ENCODE data around the gene HSD17B3. TPM values are rescaled to one million over a fixed set of nuclear protein-coding genes. Genes with fewer than 3 reads are reported as not detected.

Gene HSD17B3
- not detected in 2 replicates for total RNA-seq

GRCh38 chr9:96302021-96302420 is at the start of gene HSD17B3:
TSS of gene HSD17B3 (minus strand) at chr9:96302176. CDS start at chr9:96302104, 72 bp downstream.

Other genes starting within 250 kb of the HSD17B3 start
- 13.4 and 17.2 TPM in 2 replicates for gene SLC35D2, start 81.5 kb upstream of the HSD17B3 start, total RNA-seq
- gene ZNF367, start 116.2 kb upstream of the HSD17B3 start, total RNA-seq = 0.37 and 0.43 TPM in 2 replicates
- gene HABP4, start 148.0 kb upstream of the HSD17B3 start, total RNA-seq = 12.8 and 33.6 TPM in 2 replicates

Measured in smooth muscle cell of bladder (primary cell).